Hematopoietic multipotent progenitor cell treated with erythropoietin and hydrocortisone succinate and interleukin-3 and kit ligand, for 4 days (in vitro differentiated cells): ENCODE results near the gene ECPAS.
"Not testable (repeated sequence)": the region's sequence is repeated elsewhere in the genome, so short reads cannot be mapped to it uniquely, and the experiment has no call there.

ENCODE experiments used
- DNase-seq: peaks from one replicate; pipeline ENCODE4 v3.0.0-alpha.2; 2015

The ECPAS gene, protein sequence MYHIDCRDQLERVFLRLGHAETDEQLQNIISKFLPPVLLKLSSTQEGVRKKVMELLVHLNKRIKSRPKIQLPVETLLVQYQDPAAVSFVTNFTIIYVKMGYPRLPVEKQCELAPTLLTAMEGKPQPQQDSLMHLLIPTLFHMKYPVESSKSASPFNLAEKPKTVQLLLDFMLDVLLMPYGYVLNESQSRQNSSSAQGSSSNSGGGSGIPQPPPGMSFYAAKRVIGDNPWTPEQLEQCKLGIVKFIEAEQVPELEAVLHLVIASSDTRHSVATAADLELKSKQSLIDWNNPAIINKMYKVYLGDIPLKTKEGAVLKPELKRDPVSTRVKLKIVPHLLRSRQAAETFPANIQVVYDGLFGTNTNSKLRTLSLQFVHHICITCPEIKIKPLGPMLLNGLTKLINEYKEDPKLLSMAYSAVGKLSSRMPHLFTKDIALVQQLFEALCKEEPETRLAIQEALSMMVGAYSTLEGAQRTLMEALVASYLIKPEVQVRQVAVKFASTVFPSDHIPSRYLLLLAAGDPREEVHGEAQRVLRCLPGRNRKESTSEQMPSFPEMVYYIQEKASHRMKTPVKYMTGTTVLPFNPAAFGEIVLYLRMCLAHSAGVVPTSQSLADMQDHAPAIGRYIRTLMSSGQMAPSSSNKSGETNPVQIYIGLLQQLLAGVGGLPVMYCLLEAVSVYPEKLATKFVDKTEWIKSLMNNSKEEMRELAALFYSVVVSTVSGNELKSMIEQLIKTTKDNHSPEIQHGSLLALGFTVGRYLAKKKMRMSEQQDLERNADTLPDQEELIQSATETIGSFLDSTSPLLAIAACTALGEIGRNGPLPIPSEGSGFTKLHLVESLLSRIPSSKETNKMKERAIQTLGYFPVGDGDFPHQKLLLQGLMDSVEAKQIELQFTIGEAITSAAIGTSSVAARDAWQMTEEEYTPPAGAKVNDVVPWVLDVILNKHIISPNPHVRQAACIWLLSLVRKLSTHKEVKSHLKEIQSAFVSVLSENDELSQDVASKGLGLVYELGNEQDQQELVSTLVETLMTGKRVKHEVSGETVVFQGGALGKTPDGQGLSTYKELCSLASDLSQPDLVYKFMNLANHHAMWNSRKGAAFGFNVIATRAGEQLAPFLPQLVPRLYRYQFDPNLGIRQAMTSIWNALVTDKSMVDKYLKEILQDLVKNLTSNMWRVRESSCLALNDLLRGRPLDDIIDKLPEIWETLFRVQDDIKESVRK (N-terminal part only)

DNA sequence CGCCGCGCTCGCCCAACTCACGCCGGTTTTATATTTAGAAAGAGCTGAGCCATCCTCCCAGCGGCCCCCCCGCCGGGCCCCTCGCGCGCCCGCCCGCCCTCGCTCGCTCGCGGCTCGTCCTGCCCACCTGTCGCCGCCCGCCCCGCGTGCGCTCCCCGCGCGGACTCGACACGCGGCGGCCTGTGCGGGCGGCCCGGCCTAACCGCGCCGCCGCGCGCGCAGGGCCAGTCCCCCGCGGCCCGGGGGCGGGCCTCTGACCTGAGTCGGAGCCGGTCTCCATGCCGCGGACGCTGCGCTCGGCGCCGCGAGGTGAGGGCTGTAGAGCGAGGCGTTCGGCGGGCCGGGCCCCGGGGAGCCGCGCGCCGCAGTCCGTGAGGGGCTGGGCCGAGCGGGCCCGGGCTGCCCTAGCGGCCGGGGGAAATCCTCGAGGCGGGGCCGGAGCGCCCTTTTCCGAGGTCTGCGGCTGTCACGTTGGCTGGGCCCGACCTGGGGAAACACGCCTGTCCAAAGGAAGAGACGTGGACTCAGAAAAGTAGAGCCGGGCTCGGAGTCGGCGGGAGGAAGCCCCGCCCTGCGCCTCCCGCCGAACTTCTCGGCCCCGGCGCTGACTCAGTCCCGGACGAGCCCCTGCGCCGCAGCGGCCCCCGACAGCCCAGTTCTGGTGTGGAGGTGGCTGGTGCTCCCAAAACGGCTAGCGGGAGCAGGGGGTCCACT lies at the start of gene ECPAS:
Gene ECPAS (minus strand): TSS at position 526 of the 714 bp plus-strand sequence. CDS start 11,465 bp downstream, outside the sequence.
- DNase-seq: peak; percentile 90

DNA sequence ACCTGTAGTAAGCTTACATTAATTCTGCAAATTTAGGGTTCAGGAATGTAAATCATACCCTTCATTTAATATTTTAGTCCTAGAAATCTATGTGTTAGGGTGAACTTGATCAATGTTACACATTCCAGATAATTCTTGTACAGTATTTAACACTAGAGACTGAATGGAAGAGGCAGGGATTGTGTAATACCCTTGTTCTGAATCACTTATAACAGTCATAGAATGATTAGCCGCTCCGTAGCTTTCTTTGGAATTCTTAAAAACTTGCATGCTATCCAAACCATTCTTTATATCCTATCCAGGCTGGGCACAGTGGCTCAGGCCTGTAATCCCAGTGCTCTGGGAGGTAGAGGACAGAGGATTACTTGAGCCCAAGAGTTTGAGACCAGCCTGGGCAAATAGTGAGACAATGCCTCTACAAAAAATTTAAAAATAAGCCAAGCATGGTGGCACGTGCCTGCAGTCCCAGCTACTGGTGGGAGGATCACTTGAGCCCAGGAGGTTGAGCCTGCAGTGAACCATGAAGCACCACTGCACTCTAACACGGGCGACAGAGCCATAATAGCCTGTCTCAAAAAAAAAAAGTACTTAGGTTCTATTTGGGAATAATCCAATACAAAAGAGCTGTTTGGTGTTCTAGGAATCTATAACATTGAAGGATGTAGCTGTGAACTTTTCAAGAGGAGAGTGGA lies 49.1 kb upstream of the ECPAS start:
- no peak for DNase-seq

DNA sequence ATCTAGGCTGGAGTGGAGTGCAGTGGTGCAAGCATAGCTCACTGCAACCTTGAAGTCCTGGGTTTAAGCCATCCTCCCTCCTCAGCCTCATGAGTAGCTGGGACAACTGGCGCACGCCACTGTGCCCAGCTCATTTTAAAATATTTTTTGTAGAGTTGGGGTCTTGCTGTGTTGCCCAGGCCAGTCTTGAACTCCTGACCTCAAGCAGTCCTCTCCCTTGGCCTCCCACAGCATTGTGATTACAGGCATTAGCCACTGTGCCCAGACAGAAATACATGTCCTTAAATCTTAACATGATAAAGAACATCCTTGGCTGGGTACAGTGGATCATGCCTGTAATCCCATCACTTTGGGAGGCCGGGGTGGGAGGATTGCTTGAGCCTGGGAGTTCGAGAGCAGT lies 47.5 kb upstream of the ECPAS start:
- DNase-seq: no peak

DNA sequence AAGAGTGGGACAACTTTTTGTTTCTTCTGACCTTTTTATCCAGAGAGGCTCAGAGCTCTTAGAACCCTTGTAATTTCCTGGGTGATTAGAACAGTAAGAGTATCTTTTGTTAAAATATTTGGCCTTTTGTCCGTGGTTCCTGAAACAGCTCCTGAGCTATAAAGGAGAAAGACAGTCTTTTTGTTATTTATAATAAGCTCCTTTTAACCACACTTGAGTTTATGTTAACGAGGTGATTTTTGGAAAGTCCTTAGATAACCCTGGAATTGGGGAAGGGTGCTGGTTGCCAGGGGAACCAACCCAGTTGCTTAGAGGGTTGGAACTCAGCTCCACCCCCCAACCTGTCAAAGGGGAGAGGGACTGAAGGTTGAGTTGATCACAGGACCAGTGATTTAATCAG lies 45.6 kb upstream of the ECPAS start:
- DNase-seq: no peak

DNA sequence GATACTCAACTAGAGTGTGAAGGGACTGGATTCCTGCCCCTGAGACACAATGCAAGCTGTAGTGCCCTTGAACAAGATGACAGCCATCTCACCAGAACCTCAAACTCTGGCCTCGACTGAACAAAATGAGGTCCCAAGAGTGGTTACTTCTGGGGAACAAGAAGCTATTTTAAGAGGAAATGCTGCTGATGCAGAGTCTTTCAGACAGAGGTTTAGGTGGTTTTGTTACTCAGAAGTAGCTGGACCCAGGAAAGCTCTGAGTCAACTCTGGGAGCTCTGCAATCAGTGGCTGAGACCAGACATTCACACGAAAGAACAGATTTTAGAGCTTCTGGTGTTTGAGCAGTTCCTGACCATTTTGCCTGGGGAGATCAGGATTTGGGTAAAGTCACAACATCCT lies 43.2 kb upstream of the ECPAS start:
- no peak for DNase-seq

DNA sequence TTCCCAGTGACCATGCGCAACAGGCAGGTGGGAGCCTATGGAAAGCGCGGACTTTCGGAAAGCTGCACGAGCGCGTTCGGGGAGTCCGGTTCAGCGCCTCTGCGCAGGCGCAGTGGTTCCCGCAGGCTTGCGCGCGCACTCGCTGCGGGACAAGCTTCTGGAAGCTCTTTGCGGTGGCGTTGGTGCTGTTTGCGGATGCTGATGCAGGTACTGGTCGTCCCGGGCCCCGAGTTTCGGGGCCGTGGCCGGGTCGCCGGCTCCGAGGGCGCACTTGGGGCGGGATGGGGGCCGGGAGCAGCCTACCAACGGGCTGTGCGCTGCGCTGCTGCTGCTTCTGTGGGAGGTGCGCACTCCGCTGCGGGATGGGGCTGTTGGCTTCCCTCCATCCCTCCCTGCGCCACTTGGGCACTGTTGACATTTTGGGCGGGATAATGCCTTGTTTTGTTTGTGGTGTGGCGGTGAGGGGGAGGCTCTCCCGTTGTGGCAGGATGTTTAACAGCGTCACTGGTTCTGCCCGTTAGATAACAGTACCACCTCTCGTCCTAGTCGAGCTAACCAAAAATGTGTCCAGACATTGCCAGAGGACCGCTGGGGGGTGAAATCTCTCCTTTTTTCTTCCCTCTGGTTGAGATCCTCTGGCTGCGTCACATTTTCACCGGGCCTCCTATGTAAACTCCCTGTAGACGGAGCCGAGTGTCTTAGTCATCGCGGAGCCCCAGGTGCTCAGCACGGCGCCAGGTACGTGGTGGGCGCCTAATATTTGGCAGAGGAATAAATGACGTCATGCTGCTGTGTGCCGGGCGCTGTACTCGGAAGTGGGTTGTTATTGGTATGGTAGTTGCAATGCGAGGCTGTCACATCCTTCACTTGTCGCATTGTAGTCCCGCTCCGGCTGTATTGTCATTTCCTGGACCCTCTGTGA lies 41.1 kb upstream of the ECPAS start, which contains the start of gene ZNF483:
Gene ZNF483 (plus strand): TSS at position 124 of the 922 bp plus-strand sequence. CDS start 2,217 bp downstream, outside the sequence.
- DNase-seq: peak; percentile 74

DNA sequence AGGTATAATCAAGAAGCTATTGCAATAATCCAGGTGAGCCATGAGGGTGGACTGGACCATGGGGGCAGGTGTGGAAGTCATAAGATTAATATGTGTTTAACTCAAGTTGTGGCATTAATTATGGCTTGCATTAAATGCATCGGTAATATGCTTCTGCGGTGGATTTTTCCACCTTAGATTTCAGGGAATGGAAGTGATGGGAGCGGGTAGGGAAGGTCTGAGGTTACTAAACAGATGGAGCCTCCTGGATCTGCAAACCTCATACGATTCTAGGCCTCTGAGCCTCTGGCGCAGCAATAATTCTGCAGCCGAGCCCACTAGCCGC lies 40.5 kb upstream of the ECPAS start:
- no peak for DNase-seq

DNA sequence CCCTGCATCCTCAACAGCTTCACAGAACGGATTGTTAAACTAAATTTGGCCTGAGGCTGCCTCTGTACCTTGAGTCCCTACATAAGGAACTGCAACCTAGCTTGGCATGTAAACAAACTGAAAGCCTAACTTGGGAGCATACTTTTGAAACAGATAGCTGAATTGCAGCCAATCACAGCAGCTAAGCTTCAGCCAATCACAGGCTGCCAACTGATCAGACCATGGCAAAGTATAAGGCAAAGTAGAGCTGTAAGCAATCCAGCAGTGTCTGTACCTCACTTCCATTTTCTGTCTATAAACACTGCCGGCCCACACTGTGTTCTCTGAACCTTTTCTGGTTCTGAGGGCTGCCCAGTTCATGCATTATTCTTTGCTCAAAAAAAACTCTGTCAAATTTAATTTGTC lies 31.9 kb upstream of the ECPAS start:
- peak; percentile 4 for DNase-seq

DNA sequence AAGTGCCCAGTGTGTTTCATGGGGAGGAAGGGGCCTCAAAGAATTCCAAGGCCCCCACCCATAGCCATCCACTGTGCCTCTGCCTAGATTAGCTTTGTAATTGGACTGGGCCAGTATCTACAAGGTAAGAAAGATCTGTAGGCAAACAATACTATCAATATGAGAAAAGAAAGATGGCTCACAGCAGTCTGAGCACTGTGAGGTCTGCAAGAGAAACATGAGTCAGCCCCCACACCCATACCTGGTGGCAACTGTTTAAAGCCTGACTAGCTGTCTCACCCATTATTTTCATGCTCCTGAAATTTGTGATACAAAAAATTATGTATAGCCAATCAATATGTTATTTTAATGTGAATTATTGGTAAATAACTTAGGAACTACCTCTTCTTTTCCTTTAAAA lies 30.8 kb upstream of the ECPAS start:
- DNase-seq: no peak

DNA sequence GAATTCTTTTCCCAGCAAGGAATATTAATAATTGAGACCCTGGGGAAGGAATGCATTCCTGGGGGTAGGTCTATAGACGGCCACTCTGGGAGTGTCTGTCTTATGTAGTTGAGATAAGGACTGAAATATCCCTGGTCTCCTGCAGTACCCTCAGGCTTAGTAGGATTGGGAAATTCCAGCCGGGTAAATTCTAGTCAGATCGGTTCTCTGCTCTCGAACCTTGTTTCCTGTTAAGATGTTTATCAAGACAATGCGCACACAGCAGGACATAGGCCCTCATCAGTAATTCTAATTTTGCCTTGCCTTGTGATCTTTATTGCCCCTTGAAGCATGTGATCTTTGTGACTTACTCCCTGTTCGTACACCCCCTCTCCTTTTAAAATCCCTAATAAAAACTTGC lies 27.4 kb upstream of the ECPAS start:
- not testable (repeated sequence) for DNase-seq

DNA sequence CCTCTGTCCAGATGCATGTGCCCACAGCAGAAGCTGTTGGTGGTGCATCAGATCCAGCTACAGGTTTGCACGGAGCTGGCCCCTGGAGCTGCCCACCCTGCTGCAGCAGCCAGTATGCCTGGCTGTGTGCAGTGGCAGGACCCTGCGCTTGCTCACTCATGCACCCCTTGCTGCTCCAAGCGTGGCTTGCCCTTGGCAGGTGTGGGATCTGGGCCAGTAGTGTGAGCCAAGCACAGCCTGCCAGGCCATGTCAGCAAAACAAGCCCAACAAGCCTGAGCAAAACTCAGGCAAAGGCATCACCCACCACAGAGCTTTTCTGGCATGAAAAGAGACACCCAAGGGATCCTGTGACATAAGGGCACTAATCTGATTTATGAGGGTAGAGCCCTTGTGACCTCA lies 18.3 kb upstream of the ECPAS start:
- DNase-seq: no peak

DNA sequence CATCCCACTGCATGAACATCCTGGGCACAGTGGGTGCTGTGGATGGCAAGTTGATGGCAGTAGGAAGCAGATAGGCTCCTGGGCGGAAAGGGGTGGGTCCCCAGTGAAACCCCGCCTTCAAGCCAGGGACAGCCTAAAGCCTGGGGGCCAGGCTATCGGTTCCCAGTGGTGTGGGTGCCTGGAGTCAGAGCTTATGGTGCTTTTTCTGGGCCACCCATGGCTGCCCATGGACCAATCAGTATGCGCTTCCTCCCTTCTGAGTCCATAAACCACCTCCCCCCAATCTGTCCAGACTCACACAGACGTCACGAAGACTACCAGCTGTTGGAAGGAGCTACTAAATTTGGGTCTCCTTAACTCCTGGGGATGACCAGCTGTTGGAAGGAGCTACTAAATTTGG lies 17.5 kb upstream of the ECPAS start:
- no peak for DNase-seq

DNA sequence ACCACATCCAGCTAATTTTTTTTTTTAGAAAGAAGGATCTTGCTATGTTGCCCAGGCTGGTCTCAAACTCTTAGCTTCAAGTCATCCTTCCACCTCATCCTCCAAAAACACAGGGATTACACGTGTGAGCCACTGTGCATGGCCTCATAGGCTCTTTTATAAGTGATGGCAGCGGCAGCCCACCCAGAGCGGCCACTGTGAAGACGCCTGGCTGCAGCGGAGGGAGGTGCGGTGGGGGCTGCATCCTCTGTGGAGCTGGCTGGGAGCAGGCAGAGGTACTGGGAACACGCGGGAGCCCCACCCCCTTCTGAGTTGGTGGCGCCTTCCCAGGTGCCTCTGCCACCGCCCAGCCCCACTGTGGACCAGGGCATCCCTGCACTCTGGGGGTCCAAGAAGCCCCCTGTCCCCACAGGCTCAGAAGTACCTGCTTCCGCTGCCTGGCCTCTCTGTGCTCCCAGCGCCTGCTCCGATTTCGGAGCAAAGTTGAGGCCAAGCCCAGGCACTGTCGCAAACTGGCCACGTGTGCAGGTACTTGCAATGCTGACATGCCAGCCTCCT lies 16.9 kb upstream of the ECPAS start:
- no peak for DNase-seq

DNA sequence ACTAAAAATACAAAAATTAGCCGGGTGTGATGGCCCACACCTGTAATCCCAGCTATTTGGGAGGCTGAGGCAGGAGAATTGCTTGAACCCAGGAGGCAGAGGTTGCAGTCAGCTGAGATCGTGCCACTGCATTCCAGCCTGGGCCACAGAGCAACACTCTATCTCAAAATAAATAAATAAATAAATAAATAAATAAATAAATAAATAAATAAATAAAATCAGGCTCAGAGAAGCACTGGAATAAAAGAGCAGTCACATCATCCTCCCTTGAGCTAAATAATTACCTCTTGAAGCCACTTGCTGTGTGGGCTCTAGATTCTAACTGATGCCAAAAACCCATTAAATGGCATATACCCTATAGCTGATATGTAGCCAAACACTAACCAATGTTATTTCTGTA lies 13.0 kb upstream of the ECPAS start:
- not testable (repeated sequence) for DNase-seq

DNA sequence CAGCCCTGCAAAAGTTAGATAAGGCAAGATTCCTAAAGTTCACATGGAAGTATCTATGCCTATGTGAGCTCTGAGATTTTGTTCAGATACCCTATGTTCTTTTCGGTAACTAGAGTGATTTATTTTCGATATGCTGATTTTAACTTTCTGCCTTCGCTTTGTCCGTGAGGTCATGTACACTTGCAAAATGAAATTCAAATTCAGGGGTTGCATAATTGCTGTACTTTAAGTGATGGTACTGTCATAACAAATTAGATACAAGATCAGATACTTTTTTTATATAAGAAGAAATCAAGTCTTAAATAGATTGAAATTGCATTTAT lies 350 bp upstream of the ECPAS start:
- no peak for DNase-seq

DNA sequence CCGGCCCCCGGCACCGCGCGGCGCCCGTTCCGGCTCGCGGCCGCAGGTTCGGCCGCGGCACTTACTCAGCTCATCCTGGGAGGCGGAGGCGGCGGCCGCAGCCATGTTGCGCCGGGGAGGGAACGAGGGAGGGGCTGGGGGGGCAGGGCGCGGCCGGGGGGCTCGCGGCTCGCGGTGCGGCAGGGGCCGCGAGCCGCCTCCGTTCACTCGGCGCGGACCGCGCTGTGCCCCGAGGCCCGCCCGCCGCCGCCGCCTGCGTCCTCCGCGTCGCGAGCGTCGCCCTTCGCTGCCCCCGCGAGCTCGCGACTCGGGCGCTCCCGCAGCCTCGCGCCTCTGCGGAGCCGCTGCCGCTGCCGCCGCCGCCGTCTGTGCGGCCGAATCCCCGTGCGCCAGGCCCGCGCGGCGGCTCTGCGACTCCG lies 735 bp downstream of the ECPAS start:
- DNase-seq: peak; percentile 74

DNA sequence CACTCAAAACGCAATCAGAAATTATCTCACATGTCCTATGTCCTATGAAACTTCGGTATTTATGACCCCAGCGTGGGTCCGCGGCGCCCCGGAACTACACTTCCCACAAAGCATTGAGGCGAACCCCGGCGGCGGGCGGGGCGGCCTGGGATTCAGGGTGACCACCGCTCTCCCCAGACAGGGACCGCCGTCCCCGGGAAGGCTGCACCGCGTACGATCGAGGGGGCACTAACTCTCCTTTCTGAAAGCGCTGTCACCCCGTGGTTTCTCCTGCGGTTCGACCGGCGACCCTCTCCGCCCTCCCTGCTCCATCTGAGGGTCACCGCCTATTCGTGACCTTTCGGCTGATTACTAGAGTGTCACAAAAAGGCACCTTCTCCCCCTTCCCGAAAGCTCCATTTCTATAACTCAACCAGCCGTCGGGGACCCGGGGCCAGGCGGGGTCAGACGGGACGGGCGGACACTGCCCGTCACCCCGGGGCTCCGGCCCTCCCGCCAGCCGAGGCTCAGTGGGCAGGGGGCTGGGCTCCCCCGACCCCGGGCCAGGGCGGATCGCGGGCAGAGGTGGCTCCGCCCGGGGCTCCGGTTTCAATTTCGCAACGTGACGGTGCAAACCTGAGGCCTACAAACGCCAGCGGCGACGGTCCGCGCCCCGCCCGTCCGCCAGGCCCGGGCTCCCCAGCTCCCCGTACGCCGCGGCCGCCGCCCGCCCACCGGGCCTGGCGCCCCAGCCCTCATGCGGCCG lies 1.3 kb downstream of the ECPAS start:
- DNase-seq: peak; percentile 88

DNA sequence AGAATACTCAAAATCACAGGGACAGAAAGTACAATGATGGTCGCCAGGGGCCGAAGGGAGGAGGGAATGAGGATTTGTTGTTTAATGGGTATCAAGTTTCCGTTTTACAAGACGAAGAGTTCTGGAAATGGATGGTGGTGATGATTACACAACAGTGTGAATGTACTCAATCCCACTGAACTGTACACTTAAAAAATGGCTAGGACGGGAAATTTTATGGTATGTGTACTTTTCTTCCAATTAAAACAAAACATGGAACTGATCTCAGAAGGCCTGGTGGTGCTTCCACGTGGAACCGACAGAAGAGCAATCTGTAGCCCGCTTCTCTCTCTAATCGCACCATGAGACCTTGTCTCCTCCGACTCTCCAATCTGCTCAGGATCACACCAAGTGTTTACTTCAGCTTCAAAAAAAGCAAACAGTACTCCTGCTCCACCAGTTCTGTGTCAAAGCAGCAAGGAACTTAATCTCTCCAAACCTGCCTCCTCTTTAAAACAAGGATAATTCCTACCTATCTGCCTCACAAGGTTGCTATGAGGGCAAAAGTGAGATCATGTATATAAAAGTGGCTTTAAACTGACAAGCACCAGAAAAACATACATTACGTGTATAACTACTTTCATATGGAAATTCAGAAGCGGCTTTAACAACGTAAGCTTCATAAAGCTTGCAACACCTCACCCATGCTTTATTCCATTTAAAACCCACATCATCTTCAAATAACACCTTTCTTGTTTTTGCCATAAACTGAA lies 2.1 kb downstream of the ECPAS start:
- no peak for DNase-seq

DNA sequence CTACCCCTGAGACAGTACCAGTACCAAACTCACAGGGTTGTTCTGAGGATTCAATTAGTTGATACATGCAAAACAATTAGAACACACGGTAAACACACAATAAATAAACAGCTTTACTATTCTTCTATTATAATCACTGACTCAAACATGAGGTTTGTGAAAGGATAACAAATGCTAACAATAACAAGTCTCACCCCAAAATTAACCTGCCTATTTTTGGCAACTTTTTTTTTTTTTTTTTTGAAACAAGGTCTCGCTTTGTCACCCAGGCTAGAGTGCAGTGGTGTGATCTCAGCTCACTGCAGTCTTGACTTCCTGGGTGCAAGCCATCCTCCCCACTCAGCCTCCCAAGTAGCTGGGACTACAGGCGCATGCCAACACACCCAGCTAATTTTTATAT lies 6.5 kb downstream of the ECPAS start:
- DNase-seq: no peak
